Cerebellar cortex (tissue), 1 donor: ENCODE measurements around the gene STK36.

Experiments used
- DNase-seq: peaks from one replicate; pipeline ENCODE4 v3.0.0-alpha.2; 2015; ENCODE audit warnings: low spot score

Gene STK36

DNA sequence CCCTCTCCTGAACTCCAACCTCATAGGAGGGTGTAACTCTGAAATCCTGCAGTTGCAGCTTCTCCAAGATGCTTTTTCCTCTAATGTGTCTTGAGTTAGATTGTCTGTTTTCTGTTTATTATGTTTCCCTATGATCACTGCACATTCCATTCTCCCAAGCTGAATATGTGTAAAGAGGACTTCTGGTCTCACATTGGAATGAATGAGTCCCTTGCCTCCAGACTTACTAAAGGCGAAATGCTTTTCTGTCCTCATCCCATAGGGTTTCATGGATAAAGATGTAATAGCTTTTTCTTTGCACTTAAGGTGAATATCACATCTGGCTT is 74.5 kb downstream of the STK36 start:
- DNase-seq = no peak

DNA sequence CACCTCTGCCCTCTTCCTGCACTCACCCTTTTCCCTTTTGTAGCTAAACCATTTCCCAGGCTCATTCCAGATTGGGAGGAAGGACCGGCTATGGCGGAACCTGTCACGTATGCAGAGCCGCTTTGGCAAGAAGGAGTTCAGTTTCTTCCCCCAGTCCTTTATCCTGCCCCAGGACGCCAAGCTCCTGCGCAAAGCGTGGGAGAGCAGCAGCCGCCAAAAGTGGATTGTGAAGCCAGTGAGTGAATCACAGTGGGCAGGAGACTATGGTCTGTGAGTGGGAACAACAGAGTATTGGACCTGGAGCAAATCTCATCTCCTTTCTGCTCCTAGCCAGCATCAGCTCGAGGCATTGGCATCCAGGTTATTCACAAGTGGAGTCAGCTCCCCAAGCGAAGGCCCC is 75.1 kb downstream of the STK36 start:
- DNase-seq = no peak

DNA sequence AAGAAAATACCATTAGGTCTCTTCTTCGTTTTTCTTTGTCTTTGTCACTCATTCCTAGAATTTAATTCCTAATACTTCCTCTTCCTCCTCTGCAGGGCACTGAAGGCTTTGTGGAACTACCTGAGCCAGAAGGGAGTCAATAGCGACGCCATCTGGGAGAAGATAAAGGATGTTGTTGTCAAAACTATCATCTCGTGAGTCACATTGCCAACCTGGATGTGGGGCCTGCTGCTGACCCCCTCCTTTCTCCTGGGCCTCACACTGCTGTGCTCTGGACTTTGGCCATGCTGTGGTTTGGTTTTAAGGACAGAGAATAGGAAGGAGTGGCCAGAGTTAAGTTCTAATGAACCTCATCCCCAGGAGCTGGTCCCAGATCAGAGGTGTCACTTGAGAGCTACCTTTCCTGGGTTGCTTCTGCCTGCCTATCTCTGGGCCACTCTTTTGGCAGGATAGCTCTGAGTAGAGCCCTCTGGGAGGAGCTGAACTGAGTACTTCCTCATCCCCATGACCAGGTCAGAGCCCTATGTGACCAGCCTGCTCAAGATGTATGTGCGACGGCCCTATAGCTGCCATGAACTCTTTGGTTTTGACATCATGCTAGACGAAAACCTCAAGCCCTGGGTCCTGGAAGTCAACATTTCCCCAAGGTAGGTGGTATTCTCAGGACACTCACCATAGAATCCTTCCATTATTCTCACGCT is 77.0 kb downstream of the STK36 start:
- DNase-seq = no peak
